ENCODE data around the gene ZNF518A. TPM values are rescaled to one million over a fixed set of nuclear protein-coding genes. Genes with fewer than 3 reads are reported as not detected.

The ZNF518A gene
- total and polyA plus RNA-seq, 9 of the 15 experiments (the other 6 are each of a cell fraction or from before 2014, with no cell fraction given), result 6.3 to 30.0 (median 17.4) TPM

- TF ChIP-seq ZNF584 (CRISPR knock-in tag; IDR thresholded peaks at IDR 0.05; ENCODE audit: low read depth) (no peak), HIVEP1 (CRISPR knock-in tag; IDR thresholded peaks at IDR 0.05) (no peak), SRSF9 (IDR thresholded peaks at IDR 0.05; ENCODE audit: borderline replicate concordance, low read depth, low read length) (no peak), RBBP5 (IDR thresholded peaks at IDR 0.05; ENCODE audit: borderline replicate concordance, insufficient read depth, low read length, poor library complexity, severe bottlenecking) (peak; percentile 55), KLF10 (CRISPR knock-in tag; IDR thresholded peaks at IDR 0.05) (no peak), HOXB6 (CRISPR knock-in tag; IDR thresholded peaks at IDR 0.05; ENCODE audit: borderline replicate concordance) (no peak), SIX5 (IDR thresholded peaks at IDR 0.05; ENCODE audit: borderline replicate concordance in 1 of 2, insufficient read depth in 1 of 2, low read depth in 1 of 2, low read length in 2 of 2) (no peak), KAT8 (IDR thresholded peaks at IDR 0.05; ENCODE audit: low read depth) (no peak), CCNT2 (IDR thresholded peaks at IDR 0.05; ENCODE audit: borderline replicate concordance, extremely low read depth, insufficient read length, low read depth, low read length) (no peak), XRCC4 (IDR thresholded peaks at IDR 0.05; ENCODE audit: extremely low read depth, insufficient read depth, insufficient read length) (no peak), SUPT5H (IDR thresholded peaks at IDR 0.05) (peak; percentile 77), ZNF699 (CRISPR knock-in tag; IDR thresholded peaks at IDR 0.05; ENCODE audit: insufficient replicate concordance) (no peak), RFX5 (IDR thresholded peaks at IDR 0.05; ENCODE audit: low read depth, low read length) (no peak)
- TF ChIP-seq, protein P1, sequence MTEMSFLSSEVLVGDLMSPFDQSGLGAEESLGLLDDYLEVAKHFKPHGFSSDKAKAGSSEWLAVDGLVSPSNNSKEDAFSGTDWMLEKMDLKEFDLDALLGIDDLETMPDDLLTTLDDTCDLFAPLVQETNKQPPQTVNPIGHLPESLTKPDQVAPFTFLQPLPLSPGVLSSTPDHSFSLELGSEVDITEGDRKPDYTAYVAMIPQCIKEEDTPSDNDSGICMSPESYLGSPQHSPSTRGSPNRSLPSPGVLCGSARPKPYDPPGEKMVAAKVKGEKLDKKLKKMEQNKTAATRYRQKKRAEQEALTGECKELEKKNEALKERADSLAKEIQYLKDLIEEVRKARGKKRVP (CRISPR knock-in tag; IDR thresholded peaks at IDR 0.05), result 0 out of 2 replicates have a peak, but pooled peaks have one; percentile 31
- TF ChIP-seq, protein P2, sequence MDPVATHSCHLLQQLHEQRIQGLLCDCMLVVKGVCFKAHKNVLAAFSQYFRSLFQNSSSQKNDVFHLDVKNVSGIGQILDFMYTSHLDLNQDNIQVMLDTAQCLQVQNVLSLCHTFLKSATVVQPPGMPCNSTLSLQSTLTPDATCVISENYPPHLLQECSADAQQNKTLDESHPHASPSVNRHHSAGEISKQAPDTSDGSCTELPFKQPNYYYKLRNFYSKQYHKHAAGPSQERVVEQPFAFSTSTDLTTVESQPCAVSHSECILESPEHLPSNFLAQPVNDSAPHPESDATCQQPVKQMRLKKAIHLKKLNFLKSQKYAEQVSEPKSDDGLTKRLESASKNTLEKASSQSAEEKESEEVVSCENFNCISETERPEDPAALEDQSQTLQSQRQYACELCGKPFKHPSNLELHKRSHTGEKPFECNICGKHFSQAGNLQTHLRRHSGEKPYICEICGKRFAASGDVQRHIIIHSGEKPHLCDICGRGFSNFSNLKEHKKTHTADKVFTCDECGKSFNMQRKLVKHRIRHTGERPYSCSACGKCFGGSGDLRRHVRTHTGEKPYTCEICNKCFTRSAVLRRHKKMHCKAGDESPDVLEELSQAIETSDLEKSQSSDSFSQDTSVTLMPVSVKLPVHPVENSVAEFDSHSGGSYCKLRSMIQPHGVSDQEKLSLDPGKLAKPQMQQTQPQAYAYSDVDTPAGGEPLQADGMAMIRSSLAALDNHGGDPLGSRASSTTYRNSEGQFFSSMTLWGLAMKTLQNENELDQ (CRISPR knock-in tag; IDR thresholded peaks at IDR 0.05; ENCODE audit: borderline replicate concordance), result no peak
These were observed 5.6 kb upstream of the ZNF518A start (continued) for GRCh38 chr10:96124230-96125141.
